OCI-LY7 (cell line): ENCODE results near the gene CFAP97.

Experiments
- CTCF ChIP-seq: fragments of 200-600 bp; sonication (generic); conservative IDR thresholded peaks from 2 replicates; pipeline ENCODE4 v1.5.1; 2014; ENCODE audit warnings: mild to moderate bottlenecking, antibody characterized with exemption, low read length, moderate library complexity, mixed read lengths
- EZH2phosphoT487 ChIP-seq: fragments of 200-600 bp; sonication (generic); IDR thresholded peaks from 2 replicates; pipeline ENCODE4 v1.6.1; 2018; ENCODE audit warnings: low read depth, borderline replicate concordance, mild to moderate bottlenecking, mixed run types, antibody characterized with exemption, low read length, moderate library complexity, mixed read lengths

GRCh38 chr4:185224597-185224996 is 20.8 kb upstream of the CFAP97 start:
- TF ChIP-seq CTCF = peak; percentile 10; the same call in 1 of the 2 replicates
- TF ChIP-seq EZH2phosphoT487 = no peak
